HepG2 (cell line): ENCODE results near the gene USP25. TPM values are rescaled to one million over a fixed set of nuclear protein-coding genes. Genes with fewer than 3 reads are reported as not detected.
A peak's percentile ranks its signal among the peaks of the same experiment; 100 is the strongest.

ENCODE experiments used
- ATAC-seq: fragments of 200-7000 bp; cut with Tn5 transposase; 3 replicates; pipeline ENCODE4 v1.9.1; 2020; ENCODE audit warnings: mild to moderate bottlenecking, moderate library complexity
- BruUV-seq: library from RNA; stranded (reverse); fragments of 400-500 nt; replicated peaks from 2 replicates; lab custom pipeline; 2021; lab: Mats Ljungman, UMichigan
- CTCF ChIA-PET: fragments of 300-600 bp; formaldehyde crosslinking; extraction: SDS; loops from one replicate; lab custom pipeline; 2021; ENCODE audit warnings: low total read pairs, inconsistent platforms, low intra/inter-chr PET ratio; lab: Yijun Ruan, JAX
- POLR2A ChIA-PET: fragments of 350-600 bp; sonication (Branson Sonifier 250); formaldehyde crosslinking; loops from one replicate; lab custom pipeline; 2020; ENCODE audit warnings: antibody characterized with exemption, inconsistent platforms; lab: Yijun Ruan, JAX
- DNase-seq: peaks from one replicate; pipeline ENCODE4 v3.0.0-alpha.2; 2015; ENCODE audit warnings: low spot score
- FAIRE-seq: peaks from 3 replicates; lab custom pipeline; 2011; peaks lifted over from hg19 to GRCh38; lab: Jason Lieb, UNC
- H2AFZ ChIP-seq: one replicate; pipeline ENCODE4 v1.6.1; 2011; ENCODE audit warnings: low read length, inconsistent platforms
- H3K27ac ChIP-seq: fragments of 300-600 bp; 3 replicates; pipeline ENCODE4 v1.8.0; 2011; ENCODE audit warnings: mixed run types, mild to moderate bottlenecking, mixed read lengths, low read length, inconsistent platforms; ENCODE audit not compliant: insufficient read depth; ENCODE audit errors: extremely low read length
- H3K27me3 ChIP-seq, 2 experiments: fragments of 200-600 bp in 1 of 2; 2 replicates in 1 of 2; 3 replicates in 1 of 2; pipeline versions ENCODE4 v1.6.0 to v1.8.0; 2011; ENCODE audit warnings: low read length in 2 of 2, mild to moderate bottlenecking in 2 of 2, moderate library complexity in 2 of 2, inconsistent platforms in 1 of 2; ENCODE audit not compliant: insufficient read depth in 2 of 2, control insufficient read depth in 1 of 2
- H3K36me3 ChIP-seq, 2 experiments: fragments of 200-600 bp in 1 of 2; replicated peaks in 1 of 2; 2 replicates in 1 of 2; 3 replicates in 1 of 2; pipeline versions ENCODE4 v1.5.1 to v1.8.0; 2011; ENCODE audit warnings: low read length in 2 of 2, inconsistent platforms in 1 of 2; ENCODE audit not compliant: insufficient read depth in 2 of 2, control insufficient read depth in 1 of 2
- H3K4me1 ChIP-seq: 2 replicates; pipeline ENCODE4 v1.5.1; 2012; ENCODE audit warnings: low read length, inconsistent platforms; ENCODE audit not compliant: insufficient read depth
- H3K4me2 ChIP-seq: 2 replicates; pipeline ENCODE4 v1.6.0; 2011; ENCODE audit warnings: low read depth, low read length, inconsistent platforms
- H3K4me3 ChIP-seq, 3 experiments: fragments of 200-600 bp in 1 of 3; sonication (generic), shearing (Covaris generic) in 1 of 3; replicated peaks in 1 of 3; 2 replicates each; pipeline ENCODE4 v1.5.1; 2011 to 2016; ENCODE audit warnings: low read length in 3 of 3, inconsistent platforms in 2 of 3, low read depth in 2 of 3, mild to moderate bottlenecking in 2 of 3, control low read depth in 1 of 3, mixed read lengths in 1 of 3; ENCODE audit not compliant: insufficient read depth in 1 of 3
- H3K79me2 ChIP-seq: one replicate; pipeline ENCODE4 v1.6.1; 2011; ENCODE audit warnings: low read length, inconsistent platforms; ENCODE audit not compliant: insufficient read depth
- H3K9ac ChIP-seq: 2 replicates; pipeline ENCODE4 v1.6.0; 2011; ENCODE audit warnings: mild to moderate bottlenecking, low read depth, low read length, inconsistent platforms; ENCODE audit not compliant: insufficient read depth
- H3K9me3 ChIP-seq: 2 replicates; pipeline ENCODE4 v1.5.1; 2012; ENCODE audit warnings: mild to moderate bottlenecking, low read length
- H4K20me1 ChIP-seq: 2 replicates; pipeline ENCODE4 v1.6.0; 2011; ENCODE audit warnings: inconsistent platforms, mild to moderate bottlenecking, low read length, moderate library complexity; ENCODE audit not compliant: insufficient read depth
- ADNP ChIP-seq: sonication (generic); formaldehyde crosslinking; IDR thresholded peaks from 2 replicates; pipeline ENCODE4 v1.4.0; 2020; ENCODE audit warnings: missing genetic modification reagents
- ARID4A ChIP-seq: sonication (generic); formaldehyde crosslinking; IDR thresholded peaks from 2 replicates; pipeline ENCODE4 v1.5.0; 2020; ENCODE audit warnings: mild to moderate bottlenecking, missing genetic modification reagents, borderline replicate concordance
- ATF7-NPFF ChIP-seq: sonication (generic); formaldehyde crosslinking; IDR thresholded peaks from 2 replicates; pipeline ENCODE4 v1.8.1; 2023; ENCODE audit warnings: mild to moderate bottlenecking, low read depth, missing genetic modification reagents, moderate library complexity
- DMAP1 ChIP-seq: IDR thresholded peaks from 2 replicates; pipeline ENCODE4 v1.6.1; 2016
- ETS1 ChIP-seq: sonication (generic); formaldehyde crosslinking; IDR thresholded peaks from 2 replicates; pipeline ENCODE4 v1.4.0; 2020; ENCODE audit warnings: missing genetic modification reagents
- FOXA3 ChIP-seq: IDR thresholded peaks from 2 replicates; pipeline ENCODE4 v1.6.1; 2016; ENCODE audit warnings: missing genetic modification reagents, missing compliant biosample characterization
- FOXC1 ChIP-seq: sonication (generic); formaldehyde crosslinking; IDR thresholded peaks from 2 replicates; pipeline ENCODE4 v1.8.0; 2022; ENCODE audit warnings: mild to moderate bottlenecking, missing genetic modification reagents, borderline replicate concordance
- MEIS1 ChIP-seq: sonication (generic); formaldehyde crosslinking; IDR thresholded peaks from 2 replicates; pipeline ENCODE4 v1.9.0; 2021; ENCODE audit warnings: mild to moderate bottlenecking, missing genetic modification reagents, moderate library complexity, borderline replicate concordance
- RAD21 ChIP-seq: fragments of 450-650 bp; formaldehyde crosslinking; IDR thresholded peaks from 2 replicates; pipeline ENCODE4 v1.5.0; 2020; ENCODE audit warnings: mild to moderate bottlenecking
- ZBTB33 ChIP-seq: sonication (generic); formaldehyde crosslinking; IDR thresholded peaks from 2 replicates; pipeline ENCODE4 v1.4.0; 2020; ENCODE audit warnings: missing genetic modification reagents
- ZMYM4 ChIP-seq: sonication (generic); formaldehyde crosslinking; IDR thresholded peaks from 2 replicates; pipeline ENCODE4 v1.8.1; 2023; ENCODE audit warnings: mild to moderate bottlenecking, missing genetic modification reagents
- WGBS: methylation state at CpG from one replicate; pipeline ENCODE4 v1.1.6; 2017; ENCODE audit warnings: low lambda C conversion rate; 5-methylcytosine and 5-hydroxymethylcytosine counted together
- in situ Hi-C: cut with HindIII; loops from 2 replicates; pipeline ENCODE4 v1.10.0; 2017; ENCODE audit warnings: low pct_unique_long_range_greater_than_20kb; ENCODE audit not compliant: extremely low pct_ligation_motif_present
- intact Hi-C: fragments of 100-400 bp; cut with micrococcal nuclease; formaldehyde crosslinking; loops from one replicate; pipeline ENCODE4 v1.10.0; 2022; ENCODE audit not compliant: unreplicated experiment
- polyA plus RNA-seq, 8 experiments: library from polyadenylated mRNA; depleted of rRNA in 3 of 8; stranded (reverse) in 7 of 8; unstranded in 1 of 8; fragments of >200 nt; fragmentation: Illumina TruSeq in 4 of 8; extraction: Trizol in 4 of 8; gene quantifications; 2 replicates each; pipeline versions ENCODE4 v1.2.1 to v1.2.3, GENCODE V29; 2011 to 2016; ENCODE audit warnings: low read depth in 4 of 8, missing spikeins in 1 of 8, mixed read lengths in 1 of 8; ENCODE audit not compliant: insufficient read depth in 1 of 8
- total RNA-seq, 5 experiments: library from RNA; depleted of rRNA; stranded (reverse); fragments of >200 nt; fragmentation: Illumina TruSeq; extraction: Trizol; gene quantifications; 2 replicates each; pipeline ENCODE4 v1.2.3, GENCODE V29; 2016; ENCODE audit warnings: low read depth in 1 of 5

USP25 gene
- total and polyA plus RNA-seq, 2 of the 13 experiments (the other 11 are each of a cell fraction or from before 2014, with no cell fraction given), result 12.4 to 26.3 TPM

- intact Hi-C loops (loop anchor here (5.0 kb wide), 1 partner anchor 49 kb away; no protein-coding TSS in a partner anchor), in situ Hi-C loops (no loop called here)
- ChIA-PET POLR2A (no interaction called here), CTCF (no interaction called here)
- no peak overlapping the region for H3K9ac ChIP-seq
- H3K4me1 ChIP-seq, result peaks cover 59% of the 10 kb centered on the region
- peaks cover 92% of the 10 kb centered on the region for H3K79me2 ChIP-seq
- H3K27me3 ChIP-seq, result no peaks in the 10 kb centered on the region
- ATAC-seq (peak; percentile 70), DNase-seq (no peak), FAIRE-seq (no peak)
- H3K4me3 ChIP-seq, result no peak overlapping the region
- H3K4me2 ChIP-seq, result no peak overlapping the region
- TF ChIP-seq ZMYM4 (CRISPR knock-in tag), result peak; percentile 65
- peak; percentile 99 for TF ChIP-seq ZBTB33
- no peak for TF ChIP-seq ATF7-NPFF
- peaks cover 29% of the 10 kb centered on the region for H4K20me1 ChIP-seq
- H2AFZ ChIP-seq, result no peak overlapping the region
- BruUV-seq, result no TSS peak
- no peaks in the 10 kb centered on the region for H3K36me3 ChIP-seq
- no peaks in the 10 kb centered on the region for H3K9me3 ChIP-seq
- 87% methylated on average over 1 of the region's 4 CpGs for WGBS
- no peak overlapping the region for H3K27ac ChIP-seq
Observed at GRCh38 chr21:15743593-15743992, 13.8 kb downstream of the USP25 start.

GRCh38 chr21:15744926-15745325, 15.1 kb downstream of the USP25 start:
- 84% methylated on average over 4 of the region's 4 CpGs for WGBS
- BruUV-seq, result no TSS peak

More at GRCh38 chr21:15744926-15745325, 15.1 kb downstream of the USP25 start:
- CTCF ChIA-PET, result no interaction called here
- no peak overlapping the region for H2AFZ ChIP-seq
- DNase-seq, result no peak
- POLR2A ChIA-PET, result no interaction called here
- FAIRE-seq, result no peak
- no peak overlapping the region for H3K27ac ChIP-seq
- no peak overlapping the region for H3K4me2 ChIP-seq
- in situ Hi-C loops, result no loop called here
- H3K79me2 ChIP-seq, result peaks cover 92% of the 10 kb centered on the region
- no peak overlapping the region for H3K4me3 ChIP-seq
- no peak for ATAC-seq
- intact Hi-C loops, result loop anchor here (5.0 kb wide), 1 partner anchor 47 kb away; no protein-coding TSS in a partner anchor
- H3K36me3 ChIP-seq, result no peaks in the 10 kb centered on the region
- H3K9ac ChIP-seq, result no peak overlapping the region
- no peaks in the 10 kb centered on the region for H3K27me3 ChIP-seq
- no peak for TF ChIP-seq ADNP (CRISPR knock-in tag)
- TF ChIP-seq MEIS1 (CRISPR knock-in tag), result no peak
- no peak for TF ChIP-seq ETS1
- TF ChIP-seq RAD21 (CRISPR knock-in tag), result no peak
- TF ChIP-seq FOXC1 (CRISPR knock-in tag), result no peak
- TF ChIP-seq ARID4A (CRISPR knock-in tag), result no peak
- TF ChIP-seq FOXA3 (CRISPR knock-in tag), result no peak
- no peak for TF ChIP-seq DMAP1 (CRISPR knock-in tag)
- peaks cover 29% of the 10 kb centered on the region for H4K20me1 ChIP-seq
- no peaks in the 10 kb centered on the region for H3K9me3 ChIP-seq
- peaks cover 59% of the 10 kb centered on the region for H3K4me1 ChIP-seq
